Measurements from ENCODE around the gene ELMO2. TPM values are rescaled to one million over a fixed set of nuclear protein-coding genes. Genes with fewer than 3 reads are reported as not detected.

Gene ELMO2
- total and polyA plus RNA-seq, 9 of the 15 experiments (the other 6 are each of a cell fraction or from before 2014, with no cell fraction given), result 7.5 to 21.5 (median 15.9) TPM

GRCh38 chr20:46415773-46416172 lies 9.4 kb upstream of the ELMO2 start (continued):
- TF ChIP-seq CHD7 (IDR thresholded peaks at IDR 0.05; ENCODE audit: low read depth, low read length) (no peak), ZNF586 (CRISPR knock-in tag; conservative IDR thresholded peaks at IDR 0.05) (no peak), TSHZ1 (CRISPR knock-in tag; IDR thresholded peaks at IDR 0.05) (no peak), PBX2 (CRISPR knock-in tag; IDR thresholded peaks at IDR 0.05; ENCODE audit: low read depth) (no peak), PBX2 (tag; conservative IDR thresholded peaks at IDR 0.05; ENCODE audit: low read depth) (peak; percentile 31; the same call in 1 of the 2 replicates), XRCC5 (IDR thresholded peaks at IDR 0.05; ENCODE audit: low read depth, low read length) (no peak), SLC30A9 (CRISPR knock-in tag; IDR thresholded peaks at IDR 0.05) (no peak), ELK1 (CRISPR knock-in tag; IDR thresholded peaks at IDR 0.05) (no peak), SAFB2 (IDR thresholded peaks at IDR 0.05; ENCODE audit: borderline replicate concordance, low read depth, low read length, severe bottlenecking) (no peak)
